Left ventricle myocardium inferior (tissue), 1 donor: Measurements from ENCODE around the gene SCLT1. TPM values are rescaled to one million over a fixed set of nuclear protein-coding genes. Genes with fewer than 3 reads are reported as not detected.
A peak's percentile ranks its signal among the peaks of the same experiment; 100 is the strongest.

Experiments
- DNase-seq: peaks from one replicate; pipeline ENCODE4 v3.0.0-alpha.2; 2020
- H3K27ac ChIP-seq: fragments of 200-600 bp; replicated peaks from 2 replicates; pipeline ENCODE4 v1.8.0; 2021
- H3K27me3 ChIP-seq: fragments of 200-600 bp; 2 replicates; pipeline ENCODE4 v1.8.0; 2021; ENCODE audit warnings: low read depth
- H3K36me3 ChIP-seq: fragments of 200-600 bp; 2 replicates; pipeline ENCODE4 v1.8.0; 2021
- H3K4me1 ChIP-seq: fragments of 200-600 bp; 2 replicates; pipeline ENCODE4 v1.8.0; 2021
- H3K4me3 ChIP-seq: fragments of 200-600 bp; 2 replicates; pipeline ENCODE4 v1.8.0; 2021; ENCODE audit warnings: mild to moderate bottlenecking, moderate library complexity
- H3K9me3 ChIP-seq: fragments of 200-600 bp; replicated peaks from 2 replicates; pipeline ENCODE4 v1.8.0; 2021
- intact Hi-C: fragments of 100-400 bp; cut with micrococcal nuclease; formaldehyde crosslinking; loops from one replicate; pipeline ENCODE4 v1.11.0; 2022
- total RNA-seq: library from RNA; stranded (reverse); fragmentation: NEBNext Ultra II Directional; extraction: Animal tissue kit (Norgen Biotek cat#: 25700); gene quantifications from one replicate; pipeline ENCODE4 v1.2.1, GENCODE V29; 2021
- TF ChIP-seq, protein P1 (sequence below): fragments of 200-600 bp; IDR thresholded peaks from 2 replicates; pipeline ENCODE4 v1.8.0; 2021; ENCODE audit warnings: antibody characterized with exemption, mild to moderate bottlenecking, borderline replicate concordance
- donor health status: DM: no; HTN: yes; CAD: no; lungs with severe emphysema.

The SCLT1 gene
- total RNA-seq, 1 donor from 2014 or later, result 10.3 TPM

GRCh38 chr4:128844931-128845330, 248.4 kb downstream of the SCLT1 start:
- H3K27me3 ChIP-seq, result no peaks in the 10 kb centered on the region
- DNase-seq, result peak; percentile 64
- H3K4me3 ChIP-seq, result no peak overlapping the region
- peak overlapping the region; percentile 72 for H3K27ac ChIP-seq
- H3K9me3 ChIP-seq, result no peaks in the 10 kb centered on the region
- H3K4me1 ChIP-seq, result peaks cover 82% of the 10 kb centered on the region
- intact Hi-C loops, result no loop called here
- H3K36me3 ChIP-seq, result peaks cover 66% of the 10 kb centered on the region
- TF ChIP-seq, protein P1, sequence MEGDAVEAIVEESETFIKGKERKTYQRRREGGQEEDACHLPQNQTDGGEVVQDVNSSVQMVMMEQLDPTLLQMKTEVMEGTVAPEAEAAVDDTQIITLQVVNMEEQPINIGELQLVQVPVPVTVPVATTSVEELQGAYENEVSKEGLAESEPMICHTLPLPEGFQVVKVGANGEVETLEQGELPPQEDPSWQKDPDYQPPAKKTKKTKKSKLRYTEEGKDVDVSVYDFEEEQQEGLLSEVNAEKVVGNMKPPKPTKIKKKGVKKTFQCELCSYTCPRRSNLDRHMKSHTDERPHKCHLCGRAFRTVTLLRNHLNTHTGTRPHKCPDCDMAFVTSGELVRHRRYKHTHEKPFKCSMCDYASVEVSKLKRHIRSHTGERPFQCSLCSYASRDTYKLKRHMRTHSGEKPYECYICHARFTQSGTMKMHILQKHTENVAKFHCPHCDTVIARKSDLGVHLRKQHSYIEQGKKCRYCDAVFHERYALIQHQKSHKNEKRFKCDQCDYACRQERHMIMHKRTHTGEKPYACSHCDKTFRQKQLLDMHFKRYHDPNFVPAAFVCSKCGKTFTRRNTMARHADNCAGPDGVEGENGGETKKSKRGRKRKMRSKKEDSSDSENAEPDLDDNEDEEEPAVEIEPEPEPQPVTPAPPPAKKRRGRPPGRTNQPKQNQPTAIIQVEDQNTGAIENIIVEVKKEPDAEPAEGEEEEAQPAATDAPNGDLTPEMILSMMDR, result no peak

DNA sequence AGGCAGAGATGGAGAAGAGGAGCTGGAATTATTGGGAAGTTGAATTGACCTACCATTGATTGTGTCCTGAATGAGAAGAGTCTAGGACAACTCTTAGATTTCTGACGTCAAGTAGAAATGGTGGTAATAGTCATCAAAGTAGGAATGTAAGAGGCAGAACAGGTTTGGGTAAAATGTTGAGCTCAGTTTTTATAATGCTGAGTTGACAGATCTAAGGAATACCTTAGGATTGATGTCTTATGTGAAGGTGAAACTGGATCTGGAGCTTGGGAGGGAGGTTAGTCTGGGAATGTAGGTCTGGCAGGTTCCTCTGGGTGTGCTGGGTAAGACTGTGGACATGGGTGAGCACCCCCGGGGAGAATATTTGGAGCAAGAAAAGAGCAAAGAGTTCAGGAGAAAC, 251.9 kb downstream of the SCLT1 start:
- H3K4me3 ChIP-seq, result no peak overlapping the region
- intact Hi-C loops, result no loop called here
- TF ChIP-seq, protein P1, result no peak
- H3K9me3 ChIP-seq, result no peaks in the 10 kb centered on the region
- no peaks in the 10 kb centered on the region for H3K27me3 ChIP-seq
- H3K27ac ChIP-seq, result peak overlapping the region; percentile 13
- peaks cover 100% of the 10 kb centered on the region for H3K4me1 ChIP-seq
- H3K36me3 ChIP-seq, result peaks cover 31% of the 10 kb centered on the region
- no peak for DNase-seq

GRCh38 chr4:128840711-128841318, 252.5 kb downstream of the SCLT1 start:
- TF ChIP-seq, protein P1, result no peak
- H3K4me1 ChIP-seq, result peaks cover 100% of the 10 kb centered on the region
- no peaks in the 10 kb centered on the region for H3K27me3 ChIP-seq
- no peak overlapping the region for H3K4me3 ChIP-seq
- no peaks in the 10 kb centered on the region for H3K9me3 ChIP-seq
- H3K27ac ChIP-seq, result no peak overlapping the region
- H3K36me3 ChIP-seq, result peaks cover 25% of the 10 kb centered on the region
- DNase-seq, result no peak
- intact Hi-C loops, result no loop called here

GRCh38 chr4:128837679-128838078, 255.7 kb downstream of the SCLT1 start:
- H3K4me1 ChIP-seq, result peaks cover 97% of the 10 kb centered on the region
- peak overlapping the region; percentile 89 for H3K27ac ChIP-seq

GRCh38 chr4:128837198-128837597, 256.1 kb downstream of the SCLT1 start:
- no peaks in the 10 kb centered on the region for H3K27me3 ChIP-seq
- H3K4me1 ChIP-seq, result peaks cover 97% of the 10 kb centered on the region
- no peak for DNase-seq
- H3K27ac ChIP-seq, result peak overlapping the region; percentile 89
- peaks cover 13% of the 10 kb centered on the region for H3K36me3 ChIP-seq
- no peaks in the 10 kb centered on the region for H3K9me3 ChIP-seq
- TF ChIP-seq, protein P1, result no peak
- H3K4me3 ChIP-seq, result no peak overlapping the region
- intact Hi-C loops, result no loop called here

More at GRCh38 chr4:128837679-128838078, 255.7 kb downstream of the SCLT1 start:
- TF ChIP-seq, protein P1, result no peak
- Histone ChIP-seq H3K9me3 (no peaks in the 10 kb centered on the region), H3K27me3 (no peaks in the 10 kb centered on the region), H3K36me3 (peaks cover 11% of the 10 kb centered on the region), H3K4me3 (no peak overlapping the region)
- no peak for DNase-seq
- intact Hi-C loops, result no loop called here
